ENCODE results near the gene ZNF777. TPM values are rescaled to one million over a fixed set of nuclear protein-coding genes. Genes with fewer than 3 reads are reported as not detected.
A peak's percentile ranks its signal among the peaks of the same experiment; 100 is the strongest.

ZNF777 gene
- total and polyA plus RNA-seq, 9 of the 15 experiments (the other 6 are each of a cell fraction or from before 2014, with no cell fraction given), result 0.11 to 32.6 (median 9.0) TPM

DNA sequence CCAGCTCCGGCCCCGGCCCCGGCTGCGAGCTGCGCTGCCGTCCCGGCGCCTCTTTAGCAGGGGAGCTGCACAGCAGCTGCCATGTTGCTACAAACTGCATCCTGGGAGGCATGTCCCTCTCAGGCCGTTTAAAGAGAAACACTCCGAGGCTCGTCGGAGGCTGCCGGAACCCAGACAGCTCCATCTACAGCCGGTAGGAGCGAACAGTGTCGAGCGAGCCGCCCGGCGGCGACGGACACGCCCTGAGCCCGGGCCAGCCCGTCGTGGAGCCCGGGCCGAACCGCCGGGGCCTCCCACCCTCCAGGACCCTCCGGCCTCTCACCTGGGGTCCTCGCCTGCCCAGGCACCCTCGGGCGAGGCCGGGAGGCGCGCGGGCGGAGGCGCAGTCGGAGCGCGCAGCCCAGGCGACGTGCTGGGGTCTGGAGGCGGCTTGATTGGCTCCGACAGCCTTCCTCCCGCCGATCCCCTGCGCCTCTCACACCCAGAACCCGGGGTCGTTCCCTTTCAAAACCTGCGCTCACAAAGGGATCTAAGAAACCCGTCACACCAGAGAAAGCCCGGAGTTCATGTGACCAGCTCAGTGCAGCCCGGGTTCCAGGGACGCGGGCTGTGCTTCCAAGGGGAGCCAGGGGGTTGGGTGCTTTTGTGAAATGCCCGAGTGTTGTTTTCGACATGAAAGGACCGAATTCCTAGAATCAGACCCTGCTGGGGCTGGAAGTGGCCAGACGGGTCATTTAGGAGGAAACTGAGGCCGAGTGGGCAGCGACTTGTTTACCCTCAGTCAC is at the start of gene ZNF777 (continued):
- TF ChIP-seq PRPF4 (IDR thresholded peaks at IDR 0.05; ENCODE audit: insufficient read depth, low read depth, low read length, poor library complexity, severe bottlenecking), result no peak
- TF ChIP-seq DPF2 (IDR thresholded peaks at IDR 0.05), result no peak
- TF ChIP-seq PTRF (tag; IDR thresholded peaks at IDR 0.05), result no peak
- TF ChIP-seq RFX1 (IDR thresholded peaks at IDR 0.05), result no peak
- no peak for TF ChIP-seq CHD1 (IDR thresholded peaks at IDR 0.05; ENCODE audit: low read length)
- TF ChIP-seq MAFK (IDR thresholded peaks at IDR 0.05; ENCODE audit: low read length), result no peak
- TF ChIP-seq BCL6 (CRISPR knock-in tag; IDR thresholded peaks at IDR 0.05), result no peak
- TF ChIP-seq EP400 (IDR thresholded peaks at IDR 0.05), result no peak
- no peak for TF ChIP-seq ZFP30 (CRISPR knock-in tag; IDR thresholded peaks at IDR 0.05; ENCODE audit: borderline replicate concordance)
- TF ChIP-seq PPARD (CRISPR knock-in tag; IDR thresholded peaks at IDR 0.05), result no peak
- TF ChIP-seq, protein P1, sequence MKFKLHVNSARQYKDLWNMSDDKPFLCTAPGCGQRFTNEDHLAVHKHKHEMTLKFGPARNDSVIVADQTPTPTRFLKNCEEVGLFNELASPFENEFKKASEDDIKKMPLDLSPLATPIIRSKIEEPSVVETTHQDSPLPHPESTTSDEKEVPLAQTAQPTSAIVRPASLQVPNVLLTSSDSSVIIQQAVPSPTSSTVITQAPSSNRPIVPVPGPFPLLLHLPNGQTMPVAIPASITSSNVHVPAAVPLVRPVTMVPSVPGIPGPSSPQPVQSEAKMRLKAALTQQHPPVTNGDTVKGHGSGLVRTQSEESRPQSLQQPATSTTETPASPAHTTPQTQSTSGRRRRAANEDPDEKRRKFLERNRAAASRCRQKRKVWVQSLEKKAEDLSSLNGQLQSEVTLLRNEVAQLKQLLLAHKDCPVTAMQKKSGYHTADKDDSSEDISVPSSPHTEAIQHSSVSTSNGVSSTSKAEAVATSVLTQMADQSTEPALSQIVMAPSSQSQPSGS (CRISPR knock-in tag; IDR thresholded peaks at IDR 0.05), result no peak
- no peak for TF ChIP-seq BRF1 (IDR thresholded peaks at IDR 0.05; ENCODE audit: borderline replicate concordance, extremely low read depth, insufficient read length)
- TF ChIP-seq, protein P2, sequence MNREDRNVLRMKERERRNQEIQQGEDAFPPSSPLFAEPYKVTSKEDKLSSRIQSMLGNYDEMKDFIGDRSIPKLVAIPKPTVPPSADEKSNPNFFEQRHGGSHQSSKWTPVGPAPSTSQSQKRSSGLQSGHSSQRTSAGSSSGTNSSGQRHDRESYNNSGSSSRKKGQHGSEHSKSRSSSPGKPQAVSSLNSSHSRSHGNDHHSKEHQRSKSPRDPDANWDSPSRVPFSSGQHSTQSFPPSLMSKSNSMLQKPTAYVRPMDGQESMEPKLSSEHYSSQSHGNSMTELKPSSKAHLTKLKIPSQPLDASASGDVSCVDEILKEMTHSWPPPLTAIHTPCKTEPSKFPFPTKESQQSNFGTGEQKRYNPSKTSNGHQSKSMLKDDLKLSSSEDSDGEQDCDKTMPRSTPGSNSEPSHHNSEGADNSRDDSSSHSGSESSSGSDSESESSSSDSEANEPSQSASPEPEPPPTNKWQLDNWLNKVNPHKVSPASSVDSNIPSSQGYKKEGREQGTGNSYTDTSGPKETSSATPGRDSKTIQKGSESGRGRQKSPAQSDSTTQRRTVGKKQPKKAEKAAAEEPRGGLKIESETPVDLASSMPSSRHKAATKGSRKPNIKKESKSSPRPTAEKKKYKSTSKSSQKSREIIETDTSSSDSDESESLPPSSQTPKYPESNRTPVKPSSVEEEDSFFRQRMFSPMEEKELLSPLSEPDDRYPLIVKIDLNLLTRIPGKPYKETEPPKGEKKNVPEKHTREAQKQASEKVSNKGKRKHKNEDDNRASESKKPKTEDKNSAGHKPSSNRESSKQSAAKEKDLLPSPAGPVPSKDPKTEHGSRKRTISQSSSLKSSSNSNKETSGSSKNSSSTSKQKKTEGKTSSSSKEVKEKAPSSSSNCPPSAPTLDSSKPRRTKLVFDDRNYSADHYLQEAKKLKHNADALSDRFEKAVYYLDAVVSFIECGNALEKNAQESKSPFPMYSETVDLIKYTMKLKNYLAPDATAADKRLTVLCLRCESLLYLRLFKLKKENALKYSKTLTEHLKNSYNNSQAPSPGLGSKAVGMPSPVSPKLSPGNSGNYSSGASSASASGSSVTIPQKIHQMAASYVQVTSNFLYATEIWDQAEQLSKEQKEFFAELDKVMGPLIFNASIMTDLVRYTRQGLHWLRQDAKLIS (CRISPR knock-in tag; IDR thresholded peaks at IDR 0.05), result peak; percentile 28; the same call in 1 of the 2 replicates
- TF ChIP-seq CEBPG (CRISPR knock-in tag; IDR thresholded peaks at IDR 0.05), result no peak
- no peak for TF ChIP-seq CEBPG (tag; conservative IDR thresholded peaks at IDR 0.05 in 1 of 2, IDR thresholded peaks at IDR 0.05 in 1 of 2)
- no peak for TF ChIP-seq ZBTB8A (IDR thresholded peaks at IDR 0.05; ENCODE audit: partially characterized antibody)
- no peak for TF ChIP-seq MTA2 (IDR thresholded peaks at IDR 0.05; ENCODE audit: low read depth)
- TF ChIP-seq CBFA2T2 (conservative IDR thresholded peaks at IDR 0.05), result no peak
- 0 out of 2 replicates have a peak, but pooled peaks have one; percentile 11 for TF ChIP-seq ZFP1 (CRISPR knock-in tag; IDR thresholded peaks at IDR 0.05)
- no peak for TF ChIP-seq SMAD1 (IDR thresholded peaks at IDR 0.05; ENCODE audit: low read depth, low read length, partially characterized antibody)
- TF ChIP-seq KLF1 (tag; IDR thresholded peaks at IDR 0.05), result peak; percentile 90
- no peak for TF ChIP-seq ADNP (tag; IDR thresholded peaks at IDR 0.05)
- no peak for TF ChIP-seq MIER1 (IDR thresholded peaks at IDR 0.05; ENCODE audit: low read depth)
- TF ChIP-seq TCF7 (IDR thresholded peaks at IDR 0.05; ENCODE audit: borderline replicate concordance), result no peak; the same call in 1 of the 2 replicates
- TF ChIP-seq SNIP1 (IDR thresholded peaks at IDR 0.05; ENCODE audit: low read depth), result no peak
- TF ChIP-seq TFAM (CRISPR knock-in tag; conservative IDR thresholded peaks at IDR 0.05), result no peak
- TF ChIP-seq ETV5 (CRISPR knock-in tag; IDR thresholded peaks at IDR 0.05; ENCODE audit: low read depth), result peak; percentile 61

Measured in K562 (cell line).